Neural cell (in vitro differentiated cells): ENCODE results near the gene CCDC32. TPM values are rescaled to one million over a fixed set of nuclear protein-coding genes. Genes with fewer than 3 reads are reported as not detected.
"Not testable (repeated sequence)": the region's sequence is repeated elsewhere in the genome, so short reads cannot be mapped to it uniquely, and the experiment has no call there.

Experiments used
- H2AFZ ChIP-seq: fragments of 200-600, 300-800 bp; sonication (generic), shearing (Covaris generic); 2 replicates; pipeline ENCODE4 v1.6.0; 2014; ENCODE audit warnings: low read depth, mild to moderate bottlenecking, antibody characterized with exemption, low read length, moderate library complexity
- H3F3A ChIP-seq: fragments of 200-600 bp; shearing (Covaris generic); 2 replicates; pipeline ENCODE4 v1.6.1; 2016; ENCODE audit warnings: mild to moderate bottlenecking, moderate library complexity, mixed read lengths, antibody characterized with exemption, low read length; ENCODE audit not compliant: insufficient read depth, poor library complexity, severe bottlenecking
- H3K27ac ChIP-seq: fragments of 200-600, 300-800 bp; sonication (generic), shearing (Covaris generic); 2 replicates; pipeline ENCODE4 v1.5.1; 2014; ENCODE audit warnings: mild to moderate bottlenecking, low read length, moderate library complexity
- H3K27me3 ChIP-seq: fragments of 300-800, 200-600 bp; sonication (generic), shearing (Covaris generic); 2 replicates; pipeline ENCODE4 v1.6.0; 2014; ENCODE audit warnings: mild to moderate bottlenecking, low read depth, low read length, moderate library complexity; ENCODE audit not compliant: insufficient read depth
- H3K36me3 ChIP-seq: fragments of 300-800, 200-600 bp; sonication (generic), shearing (Covaris generic); 2 replicates; pipeline ENCODE4 v1.5.1; 2014; ENCODE audit warnings: mild to moderate bottlenecking, antibody characterized with exemption, low read length, moderate library complexity; ENCODE audit not compliant: insufficient read depth
- H3K4me2 ChIP-seq: fragments of 300-800, 200-600 bp; sonication (generic), shearing (Covaris generic); 2 replicates; pipeline ENCODE4 v1.6.0; 2014; ENCODE audit warnings: mild to moderate bottlenecking, low read length
- H3K4me3 ChIP-seq: fragments of 300-800, 200-600 bp; sonication (generic), shearing (Covaris generic); 2 replicates; pipeline ENCODE4 v1.5.1; 2014; ENCODE audit warnings: mild to moderate bottlenecking, low read length, moderate library complexity
- H3K79me2 ChIP-seq: fragments of 200-600 bp; shearing (Covaris generic); replicated peaks from 2 replicates; pipeline ENCODE4 v1.6.0; 2014; ENCODE audit warnings: mild to moderate bottlenecking, low read length, moderate library complexity; ENCODE audit not compliant: insufficient read depth
- H3K9ac ChIP-seq: fragments of 300-800, 200-600 bp; sonication (generic), shearing (Covaris generic); 2 replicates; pipeline ENCODE4 v1.6.1; 2016; ENCODE audit warnings: mild to moderate bottlenecking, low read length, mixed read lengths
- H3K9me2 ChIP-seq: fragments of 200-600 bp; shearing (Covaris generic); 2 replicates; pipeline ENCODE4 v1.6.1; 2016; ENCODE audit warnings: mild to moderate bottlenecking, low read length, mixed read lengths; ENCODE audit not compliant: insufficient read depth
- H3K9me3 ChIP-seq: fragments of 200-600, 300-800 bp; sonication (generic), shearing (Covaris generic); 2 replicates; pipeline ENCODE4 v1.6.1; 2016; ENCODE audit warnings: mild to moderate bottlenecking, mixed run types, low read length, moderate library complexity, mixed read lengths
- H4K20me1 ChIP-seq: fragments of 200-600 bp; shearing (Covaris generic); 2 replicates; pipeline ENCODE4 v1.6.1; 2016; ENCODE audit warnings: mild to moderate bottlenecking, mixed run types; ENCODE audit not compliant: insufficient read depth
- CTCF ChIP-seq: fragments of 450-650 bp; IDR thresholded peaks from 2 replicates; pipeline ENCODE4 v1.5.1; 2014; ENCODE audit warnings: antibody characterized with exemption, mild to moderate bottlenecking, moderate library complexity; ENCODE audit not compliant: poor library complexity, severe bottlenecking
- EP300 ChIP-seq: fragments of 450-650 bp; conservative IDR thresholded peaks from 2 replicates; pipeline ENCODE4 v1.6.1; 2014; ENCODE audit warnings: antibody characterized with exemption, mild to moderate bottlenecking, moderate library complexity; ENCODE audit not compliant: poor library complexity, severe bottlenecking
- EZH2 ChIP-seq: fragments of 200-600, 300-800 bp; shearing (Covaris generic), sonication (generic); IDR thresholded peaks from 2 replicates; pipeline ENCODE4 v1.6.1; 2014; ENCODE audit warnings: antibody characterized with exemption, low read length, borderline replicate concordance, mild to moderate bottlenecking; ENCODE audit not compliant: insufficient read depth, poor library complexity, severe bottlenecking
- MXI1 ChIP-seq: fragments of 450-650 bp; conservative IDR thresholded peaks from 2 replicates; pipeline ENCODE4 v1.6.1; 2014; ENCODE audit warnings: antibody characterized with exemption, mild to moderate bottlenecking; ENCODE audit not compliant: poor library complexity, severe bottlenecking
- POLR2AphosphoS5 ChIP-seq: IDR thresholded peaks from 2 replicates; pipeline ENCODE4 v1.6.1; 2012
- RAD21 ChIP-seq: fragments of 450-650 bp; conservative IDR thresholded peaks from 2 replicates; pipeline ENCODE4 v1.6.1; 2014; ENCODE audit warnings: antibody characterized with exemption, mild to moderate bottlenecking, moderate library complexity
- REST ChIP-seq: IDR thresholded peaks from 2 replicates; pipeline ENCODE4 v1.6.1; 2012; ENCODE audit warnings: borderline replicate concordance
- SMC3 ChIP-seq: fragments of 450-650 bp; conservative IDR thresholded peaks from 2 replicates; pipeline ENCODE4 v1.6.1; 2014; ENCODE audit warnings: antibody characterized with exemption, mild to moderate bottlenecking, moderate library complexity; ENCODE audit not compliant: poor library complexity
- TAF1 ChIP-seq: IDR thresholded peaks from 2 replicates; pipeline ENCODE4 v1.6.1; 2012; ENCODE audit warnings: low read depth
- polyA plus RNA-seq: library from polyadenylated mRNA; depleted of rRNA; stranded (reverse); fragments of >200 nt; gene quantifications from 2 replicates; pipeline ENCODE4 v1.2.3, GENCODE V29; 2014

The CCDC32 gene
- polyA plus RNA-seq, 1 donor from 2014 or later = 34.2 TPM

GRCh38 chr15:40584191-40584590, 19.3 kb upstream of the CCDC32 start:
- H2AFZ ChIP-seq = no peak overlapping the region
- no peaks in the 10 kb centered on the region for H3K9me3 ChIP-seq
- TF ChIP-seq POLR2AphosphoS5 = no peak
- no peak for TF ChIP-seq EP300
- TF ChIP-seq CTCF = no peak
- TF ChIP-seq SMC3 = no peak
- no peak for TF ChIP-seq MXI1
- no peak for TF ChIP-seq EZH2
- TF ChIP-seq TAF1 = no peak
- TF ChIP-seq RAD21 = no peak
- TF ChIP-seq REST = no peak
- H3K79me2 ChIP-seq = no peaks in the 10 kb centered on the region
- H3K27ac ChIP-seq = no peak overlapping the region
- no peaks in the 10 kb centered on the region for H4K20me1 ChIP-seq
- H3K9me2 ChIP-seq = no peaks in the 10 kb centered on the region
- no peaks in the 10 kb centered on the region for H3K36me3 ChIP-seq
- no peaks in the 10 kb centered on the region for H3F3A ChIP-seq
- no peak overlapping the region for H3K4me3 ChIP-seq
- H3K4me2 ChIP-seq = no peak overlapping the region
- H3K9ac ChIP-seq = no peak overlapping the region
- no peaks in the 10 kb centered on the region for H3K27me3 ChIP-seq

GRCh38 chr15:40582726-40583246, 17.9 kb upstream of the CCDC32 start:
- H3K9ac ChIP-seq = no peak overlapping the region
- no peaks in the 10 kb centered on the region for H3K9me2 ChIP-seq
- H3K27ac ChIP-seq = no peak overlapping the region
- H3K4me3 ChIP-seq = no peak overlapping the region
- no peaks in the 10 kb centered on the region for H3K36me3 ChIP-seq
- no peak overlapping the region for H3K4me2 ChIP-seq
- no peaks in the 10 kb centered on the region for H3K27me3 ChIP-seq
- H3K9me3 ChIP-seq = no peaks in the 10 kb centered on the region
- H3K79me2 ChIP-seq = no peaks in the 10 kb centered on the region
- TF ChIP-seq MXI1 (no peak), EP300 (no peak), REST (no peak), RAD21 (no peak), POLR2AphosphoS5 (no peak), SMC3 (no peak), EZH2 (no peak)
- no peak overlapping the region for H2AFZ ChIP-seq
- H4K20me1 ChIP-seq = no peaks in the 10 kb centered on the region
- no peaks in the 10 kb centered on the region for H3F3A ChIP-seq

GRCh38 chr15:40581796-40582195, 17.0 kb upstream of the CCDC32 start:
- not testable (repeated sequence) for H4K20me1 ChIP-seq, H3K9me3 ChIP-seq, H3K9ac ChIP-seq, H3K27me3 ChIP-seq, H3F3A ChIP-seq, H3K36me3 ChIP-seq, H2AFZ ChIP-seq, H3K9me2 ChIP-seq, H3K4me3 ChIP-seq, H3K27ac ChIP-seq, H3K4me2 ChIP-seq, H3K79me2 ChIP-seq
